GM12864 (cell line): Measurements from ENCODE around the gene DUOXA2.
"Not testable (repeated sequence)": the region's sequence is repeated elsewhere in the genome, so short reads cannot be mapped to it uniquely, and the experiment has no call there.

Source experiments
- DNase-seq: peaks from one replicate; pipeline ENCODE4 v3.0.0-alpha.2; 2011; ENCODE audit warnings: low read depth
- H3K4me3 ChIP-seq: 2 replicates; pipeline ENCODE4 v1.5.1; 2011; ENCODE audit warnings: mild to moderate bottlenecking, low read depth, low read length, control low read depth
- CTCF ChIP-seq: IDR thresholded peaks from 2 replicates; pipeline ENCODE4 v1.5.1; 2011; ENCODE audit warnings: low read depth, mild to moderate bottlenecking, moderate library complexity, low read length, control low read depth, inconsistent platforms; ENCODE audit errors: missing control alignments

DUOXA2 gene

GRCh38 chr15:45101749-45102148, 12.4 kb upstream of the DUOXA2 start:
- DNase-seq: no peak
- TF ChIP-seq CTCF: no peak
- no peak overlapping the region for H3K4me3 ChIP-seq

GRCh38 chr15:45102226-45102625, 11.9 kb upstream of the DUOXA2 start:
- no peak for TF ChIP-seq CTCF
- DNase-seq: no peak
- H3K4me3 ChIP-seq: no peak overlapping the region

DNA sequence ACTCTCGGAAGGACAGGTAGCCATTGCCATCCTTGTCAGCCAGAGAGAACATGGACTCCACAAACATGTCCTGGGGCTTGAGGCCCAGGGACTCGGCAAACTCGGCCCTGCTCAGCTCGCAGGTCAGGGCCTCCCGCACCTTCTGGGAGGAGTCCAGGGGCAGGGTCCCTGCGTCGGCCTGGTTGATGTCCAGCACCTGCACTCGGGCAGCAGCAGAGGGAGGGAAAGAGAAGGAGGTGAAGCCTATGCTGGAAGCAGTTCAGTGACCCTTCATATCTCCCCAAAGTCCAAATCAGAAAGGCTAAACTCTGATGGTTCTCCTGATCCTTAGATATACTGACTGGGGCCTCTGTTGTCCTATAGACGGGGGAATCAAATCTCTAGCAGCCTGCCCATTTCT, 10.0 kb upstream of the DUOXA2 start:
- H3K4me3 ChIP-seq, DNase-seq: not testable (repeated sequence)

DNA sequence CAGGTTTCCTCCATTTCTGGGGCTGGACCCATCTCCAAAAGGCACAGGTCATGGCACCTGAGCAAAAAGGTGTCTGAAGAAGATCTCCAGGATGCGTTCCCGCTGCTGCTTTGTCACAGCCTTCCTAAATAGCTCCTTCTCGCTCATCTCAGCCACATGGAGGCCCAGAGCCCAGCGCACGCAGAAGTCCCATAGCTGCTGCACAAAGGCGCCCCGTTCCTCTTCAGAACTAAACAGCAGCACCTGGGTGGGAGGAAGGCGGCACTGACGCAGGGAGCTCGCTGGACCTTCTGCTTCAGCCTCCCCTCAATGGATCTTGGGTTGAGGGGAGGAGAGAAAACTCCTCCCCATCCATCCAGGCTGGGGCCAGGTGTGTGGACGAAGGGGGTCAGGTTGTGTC, 8.5 kb upstream of the DUOXA2 start:
- no peak overlapping the region for H3K4me3 ChIP-seq
- no peak for DNase-seq
- no peak for TF ChIP-seq CTCF

- DNase-seq: no peak
- TF ChIP-seq CTCF: no peak
- H3K4me3 ChIP-seq: no peak overlapping the region
These were observed 7.9 kb upstream of the DUOXA2 start for GRCh38 chr15:45106002-45106790.

DNA sequence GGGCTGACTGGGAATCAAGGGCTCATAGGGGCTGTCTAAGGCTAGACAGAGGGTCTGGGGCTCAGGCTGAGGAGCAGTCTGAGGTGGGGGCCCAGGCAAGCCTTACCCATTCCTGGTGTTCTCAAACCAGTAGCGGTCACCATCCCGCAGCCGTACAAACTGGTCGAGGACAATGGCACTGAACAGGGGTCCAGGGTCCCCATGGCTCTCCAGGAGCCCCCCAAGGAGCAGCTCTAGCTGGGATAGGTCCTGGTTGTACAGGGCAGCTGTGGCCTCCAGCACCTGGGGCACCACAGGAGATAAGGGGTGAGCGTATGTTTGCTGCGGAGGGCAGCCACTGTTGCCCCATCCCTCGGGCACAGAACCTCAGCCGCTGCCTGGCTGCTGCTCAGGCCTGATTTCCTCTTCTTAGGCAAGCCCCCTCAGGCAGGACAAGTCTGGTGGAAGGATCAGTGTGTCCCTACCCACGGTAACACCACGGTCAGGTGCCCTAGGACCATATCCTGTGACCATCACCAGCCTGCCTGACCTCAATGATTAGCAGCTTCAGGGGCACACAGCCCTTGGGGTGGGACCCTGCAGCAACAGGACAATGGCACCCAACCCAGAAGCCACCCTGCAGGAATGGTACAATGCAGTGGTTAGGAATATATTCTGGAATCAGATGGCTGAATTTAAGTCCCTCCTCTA, 6.0 kb upstream of the DUOXA2 start:
- no peak overlapping the region for H3K4me3 ChIP-seq
- DNase-seq: no peak
- TF ChIP-seq CTCF: no peak

GRCh38 chr15:45110256-45110820, 3.8 kb upstream of the DUOXA2 start:
- H3K4me3 ChIP-seq: no peak overlapping the region
- TF ChIP-seq CTCF: peak; percentile 24
- no peak for DNase-seq
